Right lobe of liver (tissue), 4 donors: ENCODE results near the gene ANKRD55.

Source experiments
- POLR2A ChIP-seq: fragments of 450-650 bp; IDR thresholded peaks from one replicate; pipeline ENCODE4 v1.6.1; 2017; ENCODE audit warnings: antibody characterized with exemption, mild to moderate bottlenecking
- TF ChIP-seq, protein P1 (sequence below), 4 donors: fragments of 200-600 bp in 3 of 4; fragments of 450-650 bp in 1 of 4; IDR thresholded peaks; one replicate each; pipeline versions ENCODE4 v1.5.1 to v1.8.0; 2016 to 2022; ENCODE audit warnings: antibody characterized with exemption in 4 of 4, mild to moderate bottlenecking in 2 of 4
- donor health status: DM: no; HTN: no; CAD: no.
- donor health status: DM: no; HTN: no; CAD: no.
- donor health status: DM: no; HTN: yes; CAD: no.

DNA sequence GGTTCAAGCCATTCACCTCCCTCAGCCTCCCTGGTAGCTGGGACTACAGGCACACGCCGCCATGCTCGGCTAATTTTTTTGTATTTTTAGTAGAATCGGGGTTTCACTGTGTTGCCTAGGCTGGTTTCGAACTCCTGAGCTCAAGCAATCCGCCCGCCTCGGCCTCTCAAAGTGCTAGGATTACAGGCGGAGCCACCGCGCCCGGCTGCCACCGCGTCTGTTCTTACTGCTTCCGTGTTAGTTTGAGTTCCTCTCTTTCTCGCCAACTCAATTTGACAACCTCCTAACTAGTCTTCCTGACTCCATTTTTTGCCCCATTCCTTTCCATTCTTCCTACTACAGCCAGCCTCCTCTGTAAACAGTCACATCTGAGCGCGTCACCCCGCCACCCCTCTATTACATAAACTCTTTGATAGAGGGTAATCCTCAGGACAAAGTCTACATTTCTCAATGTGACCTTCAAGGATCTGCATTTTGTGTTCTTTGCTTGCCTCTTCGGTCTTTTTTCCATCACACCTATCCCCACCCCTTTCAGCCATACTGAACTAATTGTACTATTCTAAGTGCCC is 149.8 kb downstream of the ANKRD55 start:
- TF ChIP-seq, protein P1, sequence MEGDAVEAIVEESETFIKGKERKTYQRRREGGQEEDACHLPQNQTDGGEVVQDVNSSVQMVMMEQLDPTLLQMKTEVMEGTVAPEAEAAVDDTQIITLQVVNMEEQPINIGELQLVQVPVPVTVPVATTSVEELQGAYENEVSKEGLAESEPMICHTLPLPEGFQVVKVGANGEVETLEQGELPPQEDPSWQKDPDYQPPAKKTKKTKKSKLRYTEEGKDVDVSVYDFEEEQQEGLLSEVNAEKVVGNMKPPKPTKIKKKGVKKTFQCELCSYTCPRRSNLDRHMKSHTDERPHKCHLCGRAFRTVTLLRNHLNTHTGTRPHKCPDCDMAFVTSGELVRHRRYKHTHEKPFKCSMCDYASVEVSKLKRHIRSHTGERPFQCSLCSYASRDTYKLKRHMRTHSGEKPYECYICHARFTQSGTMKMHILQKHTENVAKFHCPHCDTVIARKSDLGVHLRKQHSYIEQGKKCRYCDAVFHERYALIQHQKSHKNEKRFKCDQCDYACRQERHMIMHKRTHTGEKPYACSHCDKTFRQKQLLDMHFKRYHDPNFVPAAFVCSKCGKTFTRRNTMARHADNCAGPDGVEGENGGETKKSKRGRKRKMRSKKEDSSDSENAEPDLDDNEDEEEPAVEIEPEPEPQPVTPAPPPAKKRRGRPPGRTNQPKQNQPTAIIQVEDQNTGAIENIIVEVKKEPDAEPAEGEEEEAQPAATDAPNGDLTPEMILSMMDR (IDR thresholded peaks at IDR 0.05), result no peak
- TF ChIP-seq POLR2A, result no peak
